Cardiac muscle cell (in vitro differentiated cells and primary cell): ENCODE data around the gene CENATAC. TPM values are rescaled to one million over a fixed set of nuclear protein-coding genes. Genes with fewer than 3 reads are reported as not detected.

ENCODE experiments used
- DNase-seq, 2 donors: peaks; one replicate each; pipeline versions ENCODE4 v3.0.0 to v3.0.0-alpha.2; 2010 to 2017; ENCODE audit warnings: low read depth in 1 of 2, low spot score in 1 of 2
- H3K27ac ChIP-seq: fragments of 200-600 bp; sonication (generic); 2 replicates; pipeline ENCODE4 v1.5.1; 2016
- H3K27me3 ChIP-seq: fragments of 200-600 bp; sonication (generic); 2 replicates; pipeline ENCODE4 v1.6.0; 2016; ENCODE audit warnings: control low read depth
- H3K36me3 ChIP-seq: fragments of 200-600 bp; sonication (generic); 2 replicates; pipeline ENCODE4 v1.5.1; 2016; ENCODE audit warnings: control low read depth
- H3K4me1 ChIP-seq: fragments of 200-600 bp; sonication (generic); 2 replicates; pipeline ENCODE4 v1.8.1; 2017; ENCODE audit warnings: low read depth, mild to moderate bottlenecking, mixed run types
- H3K4me3 ChIP-seq: fragments of 200-600 bp; sonication (generic); 2 replicates; pipeline ENCODE4 v1.5.1; 2016; ENCODE audit warnings: mild to moderate bottlenecking
- H3K9me3 ChIP-seq: fragments of 200-600 bp; sonication (generic); 2 replicates; pipeline ENCODE4 v1.5.1; 2017; ENCODE audit warnings: low read depth, mild to moderate bottlenecking, control low read depth
- polyA plus RNA-seq: library from polyadenylated mRNA; unstranded; fragments of >200 nt; fragmentation: Nextera tagmentation; extraction: Ambion mirVana; gene quantifications from 2 replicates; pipeline ENCODE4 v1.2.1, GENCODE V29; 2016
- total RNA-seq: library from RNA; depleted of rRNA; stranded (reverse); fragments of >200 nt; gene quantifications from 2 replicates; pipeline ENCODE4 v1.2.3, GENCODE V29; 2016
- TF ChIP-seq, protein P1 (sequence below): IDR thresholded peaks from 2 replicates; pipeline ENCODE4 v1.5.1; 2012; ENCODE audit warnings: low read depth, mild to moderate bottlenecking, low read length

The CENATAC gene
- total and polyA plus RNA-seq, 2 experiments from 2014 or later: 27.0 to 78.2 TPM

DNA sequence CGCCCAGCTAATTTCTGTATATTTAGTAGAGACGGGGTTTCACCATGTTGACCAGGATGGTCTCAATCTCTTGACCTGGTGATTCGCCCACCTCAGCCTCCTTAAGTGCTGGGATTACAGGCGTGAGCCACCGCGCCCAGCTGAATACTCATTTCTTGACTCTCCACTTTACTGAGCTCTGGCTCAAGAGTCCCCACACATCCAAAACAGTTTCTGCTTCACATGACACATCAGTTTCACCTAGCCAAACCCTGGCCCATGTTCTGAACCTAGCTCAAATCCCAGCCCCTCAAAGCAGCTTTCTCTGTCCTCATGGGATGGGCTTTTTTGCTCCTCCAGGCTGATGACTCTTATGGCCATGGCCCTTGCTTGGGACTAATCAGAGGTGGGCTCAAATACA is 49.3 kb downstream of the CENATAC start:
- Histone ChIP-seq H3K27me3 (no peaks in the 10 kb centered on the region), H3K4me1 (no peaks in the 10 kb centered on the region), H3K9me3 (no peaks in the 10 kb centered on the region), H3K4me3 (no peak overlapping the region), H3K27ac (no peak overlapping the region), H3K36me3 (peaks cover 51% of the 10 kb centered on the region)
- DNase-seq: no peak
- TF ChIP-seq, protein P1, sequence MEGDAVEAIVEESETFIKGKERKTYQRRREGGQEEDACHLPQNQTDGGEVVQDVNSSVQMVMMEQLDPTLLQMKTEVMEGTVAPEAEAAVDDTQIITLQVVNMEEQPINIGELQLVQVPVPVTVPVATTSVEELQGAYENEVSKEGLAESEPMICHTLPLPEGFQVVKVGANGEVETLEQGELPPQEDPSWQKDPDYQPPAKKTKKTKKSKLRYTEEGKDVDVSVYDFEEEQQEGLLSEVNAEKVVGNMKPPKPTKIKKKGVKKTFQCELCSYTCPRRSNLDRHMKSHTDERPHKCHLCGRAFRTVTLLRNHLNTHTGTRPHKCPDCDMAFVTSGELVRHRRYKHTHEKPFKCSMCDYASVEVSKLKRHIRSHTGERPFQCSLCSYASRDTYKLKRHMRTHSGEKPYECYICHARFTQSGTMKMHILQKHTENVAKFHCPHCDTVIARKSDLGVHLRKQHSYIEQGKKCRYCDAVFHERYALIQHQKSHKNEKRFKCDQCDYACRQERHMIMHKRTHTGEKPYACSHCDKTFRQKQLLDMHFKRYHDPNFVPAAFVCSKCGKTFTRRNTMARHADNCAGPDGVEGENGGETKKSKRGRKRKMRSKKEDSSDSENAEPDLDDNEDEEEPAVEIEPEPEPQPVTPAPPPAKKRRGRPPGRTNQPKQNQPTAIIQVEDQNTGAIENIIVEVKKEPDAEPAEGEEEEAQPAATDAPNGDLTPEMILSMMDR: no peak

DNA sequence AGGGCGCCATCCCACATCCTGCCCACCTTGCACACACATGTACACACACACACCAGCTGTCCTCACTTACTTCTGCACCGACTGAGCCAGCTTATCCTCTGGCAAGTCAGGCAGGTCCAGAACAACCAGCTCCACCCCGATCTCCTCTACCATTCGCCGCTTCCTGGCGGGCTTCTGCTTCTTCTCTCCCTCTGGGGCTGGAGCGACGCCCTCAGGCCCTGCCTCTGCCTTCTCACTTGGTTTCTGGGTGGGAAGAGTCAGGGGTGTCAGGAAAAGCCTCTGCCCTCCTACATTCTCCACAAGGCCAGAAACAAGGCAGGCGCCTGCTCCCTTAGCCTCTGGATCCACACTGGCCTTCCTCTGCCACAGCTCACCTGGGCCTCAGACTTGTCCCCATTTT is 50.7 kb downstream of the CENATAC start:
- Histone ChIP-seq H3K4me1 (no peaks in the 10 kb centered on the region), H3K27me3 (no peaks in the 10 kb centered on the region), H3K36me3 (peaks cover 64% of the 10 kb centered on the region), H3K9me3 (no peaks in the 10 kb centered on the region), H3K27ac (no peak overlapping the region), H3K4me3 (no peak overlapping the region)
- no peak for DNase-seq
- TF ChIP-seq, protein P1: no peak

DNA sequence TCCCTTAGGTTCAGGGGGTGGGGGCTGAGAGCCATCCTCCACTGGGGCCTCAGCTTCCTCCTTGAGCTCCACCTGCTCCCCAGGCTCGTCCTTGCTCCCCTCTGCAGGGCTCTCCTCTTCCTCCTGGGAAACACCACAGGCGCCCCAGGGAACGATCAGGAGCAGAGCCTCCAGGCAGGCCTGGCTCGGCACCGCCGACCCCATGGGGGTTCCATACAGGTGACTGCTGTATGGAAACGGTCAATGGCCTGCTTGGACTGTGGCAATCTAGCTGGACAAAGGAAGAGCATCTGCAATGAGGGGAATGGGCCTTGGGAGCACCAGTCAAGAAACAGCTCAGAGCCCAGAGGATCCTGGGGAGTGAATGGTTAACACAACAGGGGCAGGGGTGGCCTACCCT is 51.1 kb downstream of the CENATAC start:
- DNase-seq: no peak
- H3K27ac ChIP-seq: no peak overlapping the region
- H3K36me3 ChIP-seq: peaks cover 69% of the 10 kb centered on the region
- H3K4me3 ChIP-seq: no peak overlapping the region
- H3K4me1 ChIP-seq: no peaks in the 10 kb centered on the region
- TF ChIP-seq, protein P1: no peak
- H3K27me3 ChIP-seq: no peaks in the 10 kb centered on the region
- H3K9me3 ChIP-seq: no peaks in the 10 kb centered on the region

DNA sequence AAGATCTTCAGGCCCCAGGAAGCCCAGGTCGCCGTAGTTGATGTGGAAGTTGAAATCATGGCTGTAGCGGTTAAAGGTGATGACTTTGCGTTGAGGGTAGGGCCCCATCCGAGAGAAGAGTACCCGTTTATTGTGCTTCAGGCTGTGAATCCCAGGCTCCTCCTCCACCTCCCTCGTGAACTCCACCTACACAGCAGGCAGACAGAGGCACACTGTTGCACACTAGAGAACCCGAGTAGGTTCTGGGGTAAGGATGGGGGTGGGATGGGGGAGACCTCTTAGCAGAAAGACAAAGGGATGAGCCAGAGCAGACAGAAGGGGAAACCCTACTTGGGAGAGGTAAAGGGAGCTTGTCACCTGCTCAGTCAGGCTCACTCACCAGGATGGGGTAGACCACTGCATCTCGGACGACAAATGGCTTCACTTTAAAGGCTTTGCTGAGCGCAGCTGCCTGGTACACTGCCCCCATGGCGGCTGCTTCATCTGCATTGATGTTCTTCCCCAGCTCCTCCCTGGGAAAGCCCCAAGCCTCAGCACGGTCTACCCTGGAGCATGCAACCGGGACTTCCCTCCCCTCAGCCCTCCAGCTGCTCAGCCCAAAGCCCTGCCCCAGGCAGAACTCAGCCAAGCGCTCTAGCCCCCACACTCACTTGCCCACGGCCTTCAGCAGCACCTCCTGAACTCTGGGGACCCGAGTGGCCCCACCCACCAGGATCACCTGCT is 53.7 kb downstream of the CENATAC start:
- H3K4me1 ChIP-seq: peaks cover 5% of the 10 kb centered on the region
- no peak overlapping the region for H3K27ac ChIP-seq
- no peak overlapping the region for H3K4me3 ChIP-seq
- DNase-seq: no peak
- H3K36me3 ChIP-seq: peaks cover 70% of the 10 kb centered on the region
- no peaks in the 10 kb centered on the region for H3K9me3 ChIP-seq
- H3K27me3 ChIP-seq: no peaks in the 10 kb centered on the region
- TF ChIP-seq, protein P1: no peak

DNA sequence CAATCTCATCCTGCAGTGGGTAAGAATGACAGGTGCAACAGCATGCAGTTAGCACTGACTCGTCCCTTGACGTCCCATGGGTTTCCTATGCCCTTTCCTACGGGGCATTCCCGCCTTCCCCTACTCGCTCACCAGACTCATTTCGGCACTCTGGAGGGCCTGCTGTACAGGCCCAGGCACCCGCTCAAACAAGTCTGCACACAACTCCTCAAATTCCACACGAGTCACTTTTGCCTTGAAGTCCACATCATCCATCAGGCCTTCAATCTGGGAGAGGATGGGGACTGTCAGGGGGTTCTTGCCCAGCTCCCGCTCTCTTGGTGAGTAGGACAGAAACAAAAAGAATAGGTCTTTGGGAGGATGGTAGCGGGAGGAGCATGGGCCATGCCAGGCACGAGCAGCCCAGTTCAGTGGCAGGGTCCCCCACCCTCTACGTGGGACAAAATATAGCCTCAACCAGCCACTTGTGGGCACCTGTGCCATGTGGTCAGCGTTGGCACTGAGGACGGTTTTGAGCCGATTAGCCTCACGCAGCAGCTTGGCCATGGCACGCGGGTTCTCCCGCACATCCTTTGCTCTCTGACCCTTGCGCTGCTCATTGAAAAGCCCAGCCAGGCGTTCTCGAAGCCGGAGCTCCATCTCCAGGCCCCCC is 54.4 kb downstream of the CENATAC start:
- Histone ChIP-seq H3K9me3 (no peaks in the 10 kb centered on the region), H3K27ac (no peak overlapping the region), H3K4me1 (peaks cover 5% of the 10 kb centered on the region), H3K4me3 (no peak overlapping the region), H3K27me3 (no peaks in the 10 kb centered on the region), H3K36me3 (peaks cover 63% of the 10 kb centered on the region)
- DNase-seq: no peak
- TF ChIP-seq, protein P1: no peak
